ENCODE measurements around the gene CEMIP.

DNA sequence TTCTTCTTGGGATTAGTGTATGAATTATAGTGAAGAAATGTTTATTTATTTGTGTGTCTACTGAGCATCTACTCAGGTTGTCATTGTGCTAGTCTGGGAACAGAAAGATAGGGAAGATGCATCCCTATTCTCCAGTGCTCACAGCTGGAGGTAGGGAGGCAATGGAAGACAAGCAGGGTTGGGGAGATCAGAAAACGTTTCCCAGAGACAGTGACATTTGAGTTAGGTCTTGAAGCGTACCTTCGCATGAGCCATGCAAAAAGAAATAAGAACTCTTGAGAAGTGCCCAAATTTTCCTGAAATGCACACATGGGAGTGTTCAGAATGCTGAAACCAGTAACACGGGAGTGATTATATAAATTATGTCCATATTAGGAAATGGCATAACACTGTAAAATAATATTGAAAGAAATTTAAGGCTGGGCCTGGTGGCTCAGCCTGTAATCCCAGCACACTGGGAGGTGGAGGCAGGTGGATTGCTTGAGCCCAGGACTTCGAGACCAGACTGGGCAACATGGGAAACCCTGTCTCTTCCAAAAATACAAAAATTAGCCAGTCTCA is 5.3 kb upstream of the CEMIP start:
- no peak for TF ChIP-seq POLR2A (IDR thresholded peaks at IDR 0.05)
- TF ChIP-seq, protein P1, sequence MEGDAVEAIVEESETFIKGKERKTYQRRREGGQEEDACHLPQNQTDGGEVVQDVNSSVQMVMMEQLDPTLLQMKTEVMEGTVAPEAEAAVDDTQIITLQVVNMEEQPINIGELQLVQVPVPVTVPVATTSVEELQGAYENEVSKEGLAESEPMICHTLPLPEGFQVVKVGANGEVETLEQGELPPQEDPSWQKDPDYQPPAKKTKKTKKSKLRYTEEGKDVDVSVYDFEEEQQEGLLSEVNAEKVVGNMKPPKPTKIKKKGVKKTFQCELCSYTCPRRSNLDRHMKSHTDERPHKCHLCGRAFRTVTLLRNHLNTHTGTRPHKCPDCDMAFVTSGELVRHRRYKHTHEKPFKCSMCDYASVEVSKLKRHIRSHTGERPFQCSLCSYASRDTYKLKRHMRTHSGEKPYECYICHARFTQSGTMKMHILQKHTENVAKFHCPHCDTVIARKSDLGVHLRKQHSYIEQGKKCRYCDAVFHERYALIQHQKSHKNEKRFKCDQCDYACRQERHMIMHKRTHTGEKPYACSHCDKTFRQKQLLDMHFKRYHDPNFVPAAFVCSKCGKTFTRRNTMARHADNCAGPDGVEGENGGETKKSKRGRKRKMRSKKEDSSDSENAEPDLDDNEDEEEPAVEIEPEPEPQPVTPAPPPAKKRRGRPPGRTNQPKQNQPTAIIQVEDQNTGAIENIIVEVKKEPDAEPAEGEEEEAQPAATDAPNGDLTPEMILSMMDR (IDR thresholded peaks at IDR 0.05) = no peak
